Limb (tissue), 2 donors: Measurements from ENCODE around the gene PIK3CD.
"Not testable (repeated sequence)": the region's sequence is repeated elsewhere in the genome, so short reads cannot be mapped to it uniquely, and the experiment has no call there.

ENCODE experiments used
- DNase-seq, 2 donors: peaks; one replicate each; pipeline ENCODE4 v3.0.0-alpha.2; 2016; ENCODE audit errors: extremely low spot score in 2 of 2

The PIK3CD gene

GRCh38 chr1:9654051-9654833 lies 2.7 kb downstream of the PIK3CD start:
- DNase-seq, result no peak

GRCh38 chr1:9654834-9655723 lies 3.5 kb downstream of the PIK3CD start:
- DNase-seq, result no peak

GRCh38 chr1:9655836-9656235 lies 4.3 kb downstream of the PIK3CD start:
- no peak for DNase-seq

- no peak for DNase-seq
Observed at GRCh38 chr1:9657521-9658032, 6.0 kb downstream of the PIK3CD start.

- no peak for DNase-seq
Observed at GRCh38 chr1:9658199-9658598, 6.7 kb downstream of the PIK3CD start.

- no peak for DNase-seq
Observed at GRCh38 chr1:9659328-9659727, 7.8 kb downstream of the PIK3CD start.

GRCh38 chr1:9663257-9663656 lies 11.7 kb downstream of the PIK3CD start:
- no peak for DNase-seq

- no peak for DNase-seq
Observed at GRCh38 chr1:9665193-9665592, 13.7 kb downstream of the PIK3CD start.

GRCh38 chr1:9668080-9668479 lies 16.5 kb downstream of the PIK3CD start:
- DNase-seq, result no peak

GRCh38 chr1:9670085-9670484 lies 18.6 kb downstream of the PIK3CD start:
- no peak for DNase-seq

GRCh38 chr1:9671377-9672140 lies 20.0 kb downstream of the PIK3CD start:
- no peak for DNase-seq

GRCh38 chr1:9672444-9672843 lies 20.9 kb downstream of the PIK3CD start:
- DNase-seq, result no peak

GRCh38 chr1:9675393-9675792 lies 23.9 kb downstream of the PIK3CD start:
- DNase-seq, result no peak

GRCh38 chr1:9676128-9676527 lies 24.6 kb downstream of the PIK3CD start:
- not testable (repeated sequence) for DNase-seq

GRCh38 chr1:9676815-9677393 lies 25.4 kb downstream of the PIK3CD start:
- DNase-seq, result no peak

GRCh38 chr1:9680091-9680490 lies 28.6 kb downstream of the PIK3CD start:
- no peak for DNase-seq

- no peak for DNase-seq
Observed at GRCh38 chr1:9680828-9681227, 29.3 kb downstream of the PIK3CD start.

GRCh38 chr1:9684801-9685200 lies 33.3 kb downstream of the PIK3CD start:
- no peak for DNase-seq

GRCh38 chr1:9687120-9687873 lies 35.8 kb downstream of the PIK3CD start:
- peak in 1 of 2 donors; percentile 74 for DNase-seq

GRCh38 chr1:9687874-9688582 lies 36.5 kb downstream of the PIK3CD start:
- DNase-seq, result no peak
